GM21723 (cell line): ENCODE measurements around the gene CERS5.

ENCODE experiments used
- ATAC-seq: cut with Tn5 transposase; IDR thresholded peaks from one replicate; pipeline ENCODE4 v1.9.1; 2021; ENCODE audit warnings: mild to moderate bottlenecking, moderate library complexity; ENCODE audit not compliant: unreplicated experiment

The CERS5 gene

GRCh38 chr12:50167049-50167828 lies at the start of gene CERS5:
Gene CERS5, minus strand, starts transcription at chr12:50167369. Its CDS starts 72 bp downstream, at chr12:50167297.
- peak; percentile 97 for ATAC-seq

GRCh38 chr12:50215033-50215432 lies 47.9 kb upstream of the CERS5 start:
- ATAC-seq, result no peak

GRCh38 chr12:50214018-50214417 lies 46.8 kb upstream of the CERS5 start:
- no peak for ATAC-seq

GRCh38 chr12:50213439-50213838 lies 46.3 kb upstream of the CERS5 start:
- ATAC-seq, result no peak

- ATAC-seq, result no peak
Measured at GRCh38 chr12:50212071-50212467, 44.9 kb upstream of the CERS5 start.

- ATAC-seq, result no peak
Measured at GRCh38 chr12:50211392-50212070, 44.4 kb upstream of the CERS5 start.

GRCh38 chr12:50207424-50207823 lies 40.3 kb upstream of the CERS5 start:
- ATAC-seq, result no peak

- ATAC-seq, result no peak
Measured at GRCh38 chr12:50205648-50206047, 38.5 kb upstream of the CERS5 start.

- ATAC-seq, result no peak
Measured at GRCh38 chr12:50203691-50204090, 36.5 kb upstream of the CERS5 start.

GRCh38 chr12:50201987-50202521 lies 34.9 kb upstream of the CERS5 start:
- no peak for ATAC-seq

- no peak for ATAC-seq
Measured at GRCh38 chr12:50200552-50201273, 33.5 kb upstream of the CERS5 start.

GRCh38 chr12:50198829-50199228 lies 31.7 kb upstream of the CERS5 start:
- ATAC-seq, result no peak

- no peak for ATAC-seq
Measured at GRCh38 chr12:50197297-50197727, 30.1 kb upstream of the CERS5 start.

GRCh38 chr12:50196537-50196936 lies 29.4 kb upstream of the CERS5 start:
- ATAC-seq, result no peak

GRCh38 chr12:50195832-50196231 lies 28.7 kb upstream of the CERS5 start:
- ATAC-seq, result no peak

GRCh38 chr12:50192908-50193307 lies 25.7 kb upstream of the CERS5 start:
- no peak for ATAC-seq

- ATAC-seq, result no peak
Measured at GRCh38 chr12:50192236-50192635, 25.1 kb upstream of the CERS5 start.

- ATAC-seq, result no peak
Measured at GRCh38 chr12:50190859-50191258, 23.7 kb upstream of the CERS5 start.

- no peak for ATAC-seq
Measured at GRCh38 chr12:50188875-50189575, 21.9 kb upstream of the CERS5 start.

- ATAC-seq, result no peak
Measured at GRCh38 chr12:50188241-50188781, 21.1 kb upstream of the CERS5 start.
